K562 (cell line): ENCODE results near the gene SEC14L3. TPM values are rescaled to one million over a fixed set of nuclear protein-coding genes. Genes with fewer than 3 reads are reported as not detected.

Experiments
- FOXA3 ChIP-seq, 2 experiments: fragments of 450-650 bp in 1 of 2; sonication (generic) in 1 of 2; formaldehyde crosslinking; IDR thresholded peaks in 1 of 2; conservative IDR thresholded peaks in 1 of 2; 2 replicates each; pipeline versions ENCODE4 v1.4.0 to v1.8.0; 2020 to 2022; ENCODE audit warnings: mild to moderate bottlenecking in 2 of 2, missing genetic modification reagents in 1 of 2
- FOXO4 ChIP-seq: fragments of 450-650 bp; formaldehyde crosslinking; IDR thresholded peaks from 2 replicates; pipeline ENCODE4 v1.4.0; 2020; ENCODE audit warnings: mild to moderate bottlenecking, moderate library complexity
- IRF2 ChIP-seq: sonication (generic); formaldehyde crosslinking; IDR thresholded peaks from 2 replicates; pipeline ENCODE4 v1.8.1; 2022; ENCODE audit warnings: mild to moderate bottlenecking, missing genetic modification reagents
- NBN ChIP-seq: fragments of 450-650 bp; IDR thresholded peaks from 2 replicates; pipeline ENCODE4 v1.6.1; 2016; ENCODE audit warnings: low read depth, mild to moderate bottlenecking
- NEUROD1 ChIP-seq: fragments of 150-350 bp; IDR thresholded peaks from 2 replicates; pipeline ENCODE4 v1.6.1; 2014; ENCODE audit warnings: borderline replicate concordance, low read length, low read depth; ENCODE audit not compliant: partially characterized antibody
- NR0B1 ChIP-seq: fragments of 450-650 bp; IDR thresholded peaks from one replicate; pipeline ENCODE4 v1.6.1; 2018; ENCODE audit warnings: mild to moderate bottlenecking, moderate library complexity; ENCODE audit not compliant: partially characterized antibody
- RBFOX2 ChIP-seq: fragments of 200-400 bp; formaldehyde crosslinking; IDR thresholded peaks from 2 replicates; pipeline ENCODE4 v1.6.1; 2017; ENCODE audit warnings: low read depth, mild to moderate bottlenecking, low read length, moderate library complexity
- REST ChIP-seq, 2 experiments: fragments of 450-650 bp; formaldehyde crosslinking in 1 of 2; IDR thresholded peaks; 2 replicates each; pipeline versions ENCODE4 v1.4.0 to v1.6.1; 2014 to 2020; ENCODE audit warnings: mild to moderate bottlenecking in 2 of 2, borderline replicate concordance in 1 of 2, low read depth in 1 of 2
- RUNX1 ChIP-seq: sonication (generic); IDR thresholded peaks from 2 replicates; pipeline ENCODE4 v1.6.1; 2016; ENCODE audit warnings: antibody characterized with exemption, low read depth
- SIX5 ChIP-seq, 2 experiments: IDR thresholded peaks; 2 replicates each; pipeline ENCODE4 v1.6.1; 2011; ENCODE audit warnings: low read length in 2 of 2, borderline replicate concordance in 1 of 2, low read depth in 1 of 2, mild to moderate bottlenecking in 1 of 2, moderate library complexity in 1 of 2; ENCODE audit not compliant: insufficient read depth in 1 of 2
- USF2 ChIP-seq: sonication (generic); formaldehyde crosslinking; IDR thresholded peaks from 2 replicates; pipeline ENCODE4 v1.5.0; 2020; ENCODE audit warnings: missing genetic modification reagents
- ZFP36 ChIP-seq: fragments of 150-350 bp; IDR thresholded peaks from 2 replicates; pipeline ENCODE4 v1.6.1; 2018; ENCODE audit warnings: low read length, low read depth; ENCODE audit not compliant: partially characterized antibody
- ZFX ChIP-seq: sonication (generic); formaldehyde crosslinking; IDR thresholded peaks from 2 replicates; pipeline ENCODE4 v1.8.0; 2022; ENCODE audit warnings: mild to moderate bottlenecking, missing genetic modification reagents, moderate library complexity
- ZNF445 ChIP-seq: fragments of 250-450 bp; sonication (Bioruptor Pico); IDR thresholded peaks from 2 replicates; pipeline ENCODE4 v1.4.0; 2020; ENCODE audit warnings: low read depth, mild to moderate bottlenecking, moderate library complexity
- polyA plus RNA-seq, 8 experiments: library from polyadenylated mRNA; depleted of rRNA in 4 of 8; stranded (reverse) in 5 of 8; unstranded in 3 of 8; fragments of >200 nt; fragmentation: Nextera tagmentation in 2 of 8; fragmentation: Illumina TruSeq in 1 of 8; extraction: Ambion mirVana in 2 of 8; extraction: Trizol in 1 of 8; gene quantifications; 2 replicates each; pipeline versions ENCODE4 v1.2.1 to v1.2.3, GENCODE V29; 2011 to 2014; ENCODE audit warnings: inconsistent platforms in 1 of 8, missing spikeins in 1 of 8
- total RNA-seq, 7 experiments: library from RNA; depleted of rRNA in 6 of 7; stranded (reverse); fragments of >200 nt in 6 of 7; fragmentation: Illumina TruSeq in 2 of 7; extraction: Trizol in 2 of 7; gene quantifications; 2 replicates each; pipeline versions ENCODE4 v1.2.1 to v1.2.3, GENCODE V29; 2011 to 2021; ENCODE audit warnings: low replicate concordance in 1 of 7

Gene SEC14L3
- total and polyA plus RNA-seq, 9 of the 15 experiments (the other 6 are each of a cell fraction or from before 2014, with no cell fraction given), result not detected

- TF ChIP-seq SIX5 (IDR thresholded peaks at IDR 0.05; ENCODE audit: borderline replicate concordance in 1 of 2, insufficient read depth in 1 of 2, low read depth in 1 of 2, low read length in 2 of 2), result peak; percentile 38 to 42; a peak in 3 of 4 replicates
- TF ChIP-seq ZFX (CRISPR knock-in tag), result peak; percentile 75
- no peak for TF ChIP-seq FOXO4 (CRISPR knock-in tag)
- 0 out of 2 replicates have a peak, but pooled peaks have one; percentile 56 for TF ChIP-seq RUNX1
- no peak for TF ChIP-seq ZNF445 (CRISPR knock-in tag)
- peak; percentile 92 for TF ChIP-seq USF2 (CRISPR knock-in tag)
- no peak for TF ChIP-seq NBN
- peak; percentile 80 for TF ChIP-seq RBFOX2
- TF ChIP-seq REST (IDR thresholded peaks at IDR 0.05; ENCODE audit: borderline replicate concordance), result peak; percentile 66
- no peak for TF ChIP-seq REST (CRISPR knock-in tag; IDR thresholded peaks at IDR 0.05; ENCODE audit: low read depth)
- TF ChIP-seq ZFP36, result peak; percentile 27
- peak; percentile 11 for TF ChIP-seq NEUROD1
- no peak for TF ChIP-seq NR0B1
- no peak for TF ChIP-seq IRF2 (CRISPR knock-in tag)
- no peak for TF ChIP-seq FOXA3 (CRISPR knock-in tag; conservative IDR thresholded peaks at IDR 0.05 in 1 of 2, IDR thresholded peaks at IDR 0.05 in 1 of 2)
These were observed 47.8 kb downstream of the SEC14L3 start (continued) for GRCh38 chr22:30423959-30424533.
